Islet precursor cell (in vitro differentiated cells): Measurements from ENCODE around the gene CDK19.

ENCODE experiments used
- DNase-seq: peaks from one replicate; pipeline ENCODE4 v3.0.0-alpha.2; 2018

CDK19 gene

GRCh38 chr6:110567957-110568696 lies 247.1 kb downstream of the CDK19 start:
- peak; percentile 8 for DNase-seq

- peak; percentile 57 for DNase-seq
Observed at GRCh38 chr6:110566346-110567125, 248.7 kb downstream of the CDK19 start.

- no peak for DNase-seq
Observed at GRCh38 chr6:110564703-110565421, 250.4 kb downstream of the CDK19 start.

GRCh38 chr6:110563711-110564110 lies 251.6 kb downstream of the CDK19 start:
- no peak for DNase-seq

- DNase-seq, result no peak
Observed at GRCh38 chr6:110562316-110562915, 252.9 kb downstream of the CDK19 start.

GRCh38 chr6:110561696-110562095 lies 253.6 kb downstream of the CDK19 start:
- DNase-seq, result no peak

GRCh38 chr6:110561008-110561396 lies 254.3 kb downstream of the CDK19 start:
- no peak for DNase-seq

DNA sequence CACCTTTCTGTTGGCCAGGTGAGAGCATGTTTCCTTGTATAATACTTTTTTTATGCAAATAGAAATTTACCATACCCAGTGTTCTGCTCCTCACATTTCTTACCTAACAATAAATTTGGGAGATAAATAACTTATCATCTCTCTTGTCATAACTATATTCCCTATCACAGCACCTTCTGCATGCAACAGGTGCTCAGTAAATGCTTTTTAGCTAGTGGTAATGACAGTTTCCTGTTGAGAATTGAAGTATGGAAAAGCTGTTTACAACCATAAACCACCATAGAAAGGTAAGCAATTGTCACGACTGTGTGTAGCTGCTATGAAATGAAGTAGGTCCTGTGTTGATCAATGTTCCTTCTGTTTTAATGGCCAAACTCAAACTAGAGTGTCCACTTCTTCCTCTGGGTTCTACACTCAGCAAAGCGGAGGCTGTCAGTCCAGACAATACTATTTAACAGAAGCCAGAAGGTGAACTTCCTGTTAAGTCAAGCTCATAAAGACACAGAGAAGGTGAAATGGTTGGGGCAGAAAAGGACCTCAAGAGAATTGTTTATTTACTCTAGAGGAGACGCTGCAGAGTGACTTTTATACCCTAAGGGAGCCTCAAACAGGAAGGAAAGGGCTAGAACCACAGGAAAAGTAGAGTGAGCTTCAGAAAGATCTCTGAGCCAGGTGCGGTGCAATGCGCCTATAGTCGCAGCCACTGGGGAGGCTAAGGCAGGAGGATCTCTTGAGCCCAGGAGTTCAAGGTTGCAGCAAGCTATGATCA lies 254.8 kb downstream of the CDK19 start:
- no peak for DNase-seq
